ENCODE measurements around the gene LMBRD2. TPM values are rescaled to one million over a fixed set of nuclear protein-coding genes. Genes with fewer than 3 reads are reported as not detected.

The LMBRD2 gene
- total and polyA plus RNA-seq, 2 donors (not counting 1 experiment from before 2014, with no cell fraction given): 7.2 to 19.8 TPM

DNA sequence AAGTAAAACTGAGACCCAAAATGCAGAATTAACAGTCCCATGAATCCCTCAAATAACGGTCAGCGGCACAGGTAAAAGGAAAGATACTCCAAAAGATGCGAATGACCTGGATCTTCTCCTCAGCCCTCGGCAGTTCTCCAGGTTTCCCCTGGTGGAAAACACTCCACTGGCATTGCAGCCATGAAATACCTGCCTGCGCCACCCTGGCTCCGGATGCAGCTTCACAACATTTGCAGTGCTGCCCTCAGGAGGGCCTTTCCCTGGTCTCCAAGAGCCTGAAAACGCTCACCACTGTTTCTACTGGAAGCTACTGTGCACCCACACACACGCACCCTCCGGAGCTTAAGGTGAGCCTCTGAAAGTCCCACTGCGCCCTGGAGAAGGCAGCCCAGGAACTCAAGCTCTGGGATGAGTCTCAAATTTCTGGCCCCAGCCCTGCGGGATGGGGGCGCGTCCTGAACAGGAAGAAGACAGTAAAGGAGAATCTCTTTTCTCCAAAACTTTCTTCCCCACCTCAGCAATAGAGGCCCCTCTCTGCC lies 85.6 kb downstream of the LMBRD2 start:
- Histone ChIP-seq H3K4me1 (ENCODE audit: control insufficient read depth, extremely low read depth, insufficient read depth, low read length) (no peaks in the 10 kb centered on the region), H3K4me3 (replicated peaks in 1 of 4; ENCODE audit: control extremely low read depth in 1 of 4, insufficient read depth in 1 of 4, low read depth in 3 of 4, low read length in 4 of 4) (no peak overlapping the region), H3K27ac (ENCODE audit: insufficient read depth, low read length) (no peak overlapping the region), H3K9me3 (ENCODE audit: control insufficient read depth, insufficient read depth, low read depth, low read length) (no peaks in the 10 kb centered on the region), H3K79me2 (ENCODE audit: control insufficient read depth, insufficient read depth, low read length) (no peaks in the 10 kb centered on the region), H3K27me3 (ENCODE audit: control insufficient read depth, insufficient read depth, low read length) (peaks cover 9% of the 10 kb centered on the region), H3K4me2 (ENCODE audit: extremely low read depth, insufficient read depth, low read length) (no peak overlapping the region), H3K36me3 (ENCODE audit: control insufficient read depth, insufficient read depth, low read length) (no peaks in the 10 kb centered on the region), H4K20me1 (ENCODE audit: control insufficient read depth, extremely low read depth, insufficient read depth, low read length) (no peaks in the 10 kb centered on the region), H2AFZ (ENCODE audit: low read length) (no peak overlapping the region), H3K9ac (ENCODE audit: insufficient read depth, low read length) (no peak overlapping the region)
- no peak for TF ChIP-seq EZH2 (IDR thresholded peaks at IDR 0.05; ENCODE audit: low read length, missing control alignments)
- TF ChIP-seq, protein P1, sequence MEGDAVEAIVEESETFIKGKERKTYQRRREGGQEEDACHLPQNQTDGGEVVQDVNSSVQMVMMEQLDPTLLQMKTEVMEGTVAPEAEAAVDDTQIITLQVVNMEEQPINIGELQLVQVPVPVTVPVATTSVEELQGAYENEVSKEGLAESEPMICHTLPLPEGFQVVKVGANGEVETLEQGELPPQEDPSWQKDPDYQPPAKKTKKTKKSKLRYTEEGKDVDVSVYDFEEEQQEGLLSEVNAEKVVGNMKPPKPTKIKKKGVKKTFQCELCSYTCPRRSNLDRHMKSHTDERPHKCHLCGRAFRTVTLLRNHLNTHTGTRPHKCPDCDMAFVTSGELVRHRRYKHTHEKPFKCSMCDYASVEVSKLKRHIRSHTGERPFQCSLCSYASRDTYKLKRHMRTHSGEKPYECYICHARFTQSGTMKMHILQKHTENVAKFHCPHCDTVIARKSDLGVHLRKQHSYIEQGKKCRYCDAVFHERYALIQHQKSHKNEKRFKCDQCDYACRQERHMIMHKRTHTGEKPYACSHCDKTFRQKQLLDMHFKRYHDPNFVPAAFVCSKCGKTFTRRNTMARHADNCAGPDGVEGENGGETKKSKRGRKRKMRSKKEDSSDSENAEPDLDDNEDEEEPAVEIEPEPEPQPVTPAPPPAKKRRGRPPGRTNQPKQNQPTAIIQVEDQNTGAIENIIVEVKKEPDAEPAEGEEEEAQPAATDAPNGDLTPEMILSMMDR (conservative IDR thresholded peaks at IDR 0.05 in 1 of 2, IDR thresholded peaks at IDR 0.05 in 1 of 2; ENCODE audit: low read depth in 1 of 2, low read length in 2 of 2): no peak
- no peak for DNase-seq (ENCODE audit: low read depth in 2 of 2)

DNA sequence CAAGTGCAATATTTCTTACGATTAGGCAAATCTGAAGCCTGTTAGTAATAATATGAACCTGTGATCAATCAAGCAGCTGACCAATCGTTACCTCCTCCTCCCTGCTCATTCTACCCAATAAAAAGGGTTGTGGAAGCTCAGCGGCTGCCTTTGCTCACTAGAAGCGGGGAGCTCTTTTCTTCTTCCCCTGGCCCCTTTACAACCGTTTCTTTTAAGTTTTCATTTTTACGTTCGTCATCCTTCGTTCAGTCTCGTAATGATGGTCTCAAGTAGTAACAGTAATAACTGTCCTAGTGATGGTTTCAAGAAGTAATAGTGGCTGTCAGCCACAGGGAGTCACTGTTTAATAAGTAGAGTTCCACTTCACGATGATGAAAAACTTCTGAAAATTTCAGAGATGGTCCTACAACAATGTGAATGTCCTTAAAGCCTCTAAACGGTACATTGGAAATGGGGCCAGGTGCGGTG lies 91.2 kb downstream of the LMBRD2 start:
- no peaks in the 10 kb centered on the region for H3K79me2 ChIP-seq (ENCODE audit: control insufficient read depth, insufficient read depth, low read length)
- H4K20me1 ChIP-seq (ENCODE audit: control insufficient read depth, extremely low read depth, insufficient read depth, low read length): no peaks in the 10 kb centered on the region
- H3K27ac ChIP-seq (ENCODE audit: insufficient read depth, low read length): no peak overlapping the region
- no peak overlapping the region for H3K9ac ChIP-seq (ENCODE audit: insufficient read depth, low read length)
- H3K36me3 ChIP-seq (ENCODE audit: control insufficient read depth, insufficient read depth, low read length): no peaks in the 10 kb centered on the region
- H3K4me3 ChIP-seq (replicated peaks in 1 of 4; ENCODE audit: control extremely low read depth in 1 of 4, insufficient read depth in 1 of 4, low read depth in 3 of 4, low read length in 4 of 4): no peak overlapping the region
- H3K4me2 ChIP-seq (ENCODE audit: extremely low read depth, insufficient read depth, low read length): no peak overlapping the region
- DNase-seq (ENCODE audit: low read depth in 2 of 2): no peak
- H3K27me3 ChIP-seq (ENCODE audit: control insufficient read depth, insufficient read depth, low read length): no peaks in the 10 kb centered on the region
- H3K9me3 ChIP-seq (ENCODE audit: control insufficient read depth, insufficient read depth, low read depth, low read length): no peaks in the 10 kb centered on the region
- TF ChIP-seq, protein P1 (conservative IDR thresholded peaks at IDR 0.05 in 1 of 2, IDR thresholded peaks at IDR 0.05 in 1 of 2; ENCODE audit: low read depth in 1 of 2, low read length in 2 of 2): no peak
- no peak for TF ChIP-seq EZH2 (IDR thresholded peaks at IDR 0.05; ENCODE audit: low read length, missing control alignments)
- no peak overlapping the region for H2AFZ ChIP-seq (ENCODE audit: low read length)
- no peaks in the 10 kb centered on the region for H3K4me1 ChIP-seq (ENCODE audit: control insufficient read depth, extremely low read depth, insufficient read depth, low read length)

DNA sequence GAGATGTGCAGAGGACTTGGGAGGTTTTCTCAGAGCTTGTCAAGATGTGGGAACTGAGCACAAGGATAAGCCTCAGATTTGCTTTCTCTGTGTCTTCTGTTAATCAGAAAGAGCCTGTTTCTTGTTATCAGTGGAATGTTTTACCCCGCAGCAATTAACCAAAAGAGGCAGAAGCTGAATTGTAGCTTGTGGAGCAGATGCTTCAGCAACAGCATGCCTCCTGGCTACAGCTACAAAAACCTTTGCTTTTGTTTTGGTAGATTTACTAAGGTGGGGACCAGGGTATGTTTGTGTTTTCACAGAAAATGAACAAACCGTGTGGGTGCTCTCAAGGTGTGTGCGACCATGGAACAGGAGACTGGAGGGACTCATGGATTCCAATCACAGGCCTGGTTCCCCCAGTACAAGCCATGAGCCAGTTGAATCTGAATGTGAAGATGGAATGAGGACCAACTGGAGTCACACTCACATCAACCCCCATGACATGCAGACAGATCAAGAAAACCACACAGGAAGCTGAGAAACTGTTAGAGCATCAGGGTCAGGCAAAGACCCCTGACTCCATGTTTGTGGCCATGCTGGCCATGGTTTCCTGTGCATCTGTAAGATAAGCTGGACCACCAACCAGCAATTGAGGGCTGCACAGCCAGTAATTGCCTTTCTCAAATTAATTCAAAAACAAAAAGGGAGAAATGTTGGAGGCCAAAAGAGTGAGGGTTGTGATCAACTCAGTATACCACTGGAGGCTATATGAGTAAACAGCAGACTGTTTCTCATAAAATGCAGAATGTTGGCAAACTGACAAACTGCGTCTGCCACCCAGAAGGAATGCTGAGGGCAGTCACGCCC lies 91.9 kb downstream of the LMBRD2 start:
- no peaks in the 10 kb centered on the region for H3K9me3 ChIP-seq (ENCODE audit: control insufficient read depth, insufficient read depth, low read depth, low read length)
- H3K4me3 ChIP-seq (replicated peaks in 1 of 4; ENCODE audit: control extremely low read depth in 1 of 4, insufficient read depth in 1 of 4, low read depth in 3 of 4, low read length in 4 of 4): no peak overlapping the region
- no peaks in the 10 kb centered on the region for H4K20me1 ChIP-seq (ENCODE audit: control insufficient read depth, extremely low read depth, insufficient read depth, low read length)
- H3K27ac ChIP-seq (ENCODE audit: insufficient read depth, low read length): no peak overlapping the region
- no peak overlapping the region for H2AFZ ChIP-seq (ENCODE audit: low read length)
- H3K36me3 ChIP-seq (ENCODE audit: control insufficient read depth, insufficient read depth, low read length): no peaks in the 10 kb centered on the region
- H3K4me2 ChIP-seq (ENCODE audit: extremely low read depth, insufficient read depth, low read length): no peak overlapping the region
- H3K27me3 ChIP-seq (ENCODE audit: control insufficient read depth, insufficient read depth, low read length): no peaks in the 10 kb centered on the region
- no peak overlapping the region for H3K9ac ChIP-seq (ENCODE audit: insufficient read depth, low read length)
- DNase-seq (ENCODE audit: low read depth in 2 of 2): no peak
- TF ChIP-seq, protein P1 (conservative IDR thresholded peaks at IDR 0.05 in 1 of 2, IDR thresholded peaks at IDR 0.05 in 1 of 2; ENCODE audit: low read depth in 1 of 2, low read length in 2 of 2): no peak
- no peak for TF ChIP-seq EZH2 (IDR thresholded peaks at IDR 0.05; ENCODE audit: low read length, missing control alignments)
- no peaks in the 10 kb centered on the region for H3K4me1 ChIP-seq (ENCODE audit: control insufficient read depth, extremely low read depth, insufficient read depth, low read length)
- no peaks in the 10 kb centered on the region for H3K79me2 ChIP-seq (ENCODE audit: control insufficient read depth, insufficient read depth, low read length)

Data from fibroblast of lung (primary cell).